K562 (cell line): Measurements from ENCODE around the gene CERS4. TPM values are rescaled to one million over a fixed set of nuclear protein-coding genes. Genes with fewer than 3 reads are reported as not detected.
A peak's percentile ranks its signal among the peaks of the same experiment; 100 is the strongest.

Source experiments
- ATAC-seq: fragments of 200-7000 bp; cut with Tn5 transposase; 3 replicates; pipeline ENCODE4 v1.9.1; 2020; ENCODE audit warnings: moderate library complexity
- BruUV-seq: library from RNA; stranded (reverse); fragments of 400-500 nt; replicated peaks from 2 replicates; lab custom pipeline; 2021; lab: Mats Ljungman, UMichigan
- CTCF ChIA-PET: fragments of 300-600 bp; formaldehyde crosslinking; extraction: SDS; loops from one replicate; lab custom pipeline; 2021; ENCODE audit warnings: low intra/inter-chr PET ratio; lab: Yijun Ruan, JAX
- POLR2A ChIA-PET: fragments of 300-600, 350-650 bp; sonication (Branson Sonifier 250); formaldehyde crosslinking; extraction: SDS; loops from one replicate; lab custom pipeline; 2021; ENCODE audit warnings: antibody characterized with exemption, inconsistent platforms; lab: Yijun Ruan, JAX
- DNase-seq, 4 experiments: peaks; one replicate each; pipeline versions ENCODE4 v3.0.0 to v3.0.0-alpha.2; 2011 to 2018; ENCODE audit warnings: low spot score in 3 of 4, mixed read lengths in 3 of 4; ENCODE audit errors: extremely low read depth in 1 of 4
- FAIRE-seq: peaks from 2 replicates; lab custom pipeline; 2011; peaks lifted over from hg19 to GRCh38; lab: Jason Lieb, UNC
- H2AFZ ChIP-seq: 2 replicates; pipeline ENCODE4 v1.6.0; 2011; ENCODE audit warnings: low read depth, low read length, control low read depth, inconsistent platforms
- H3K27ac ChIP-seq: fragments of 200-600 bp; 3 replicates; pipeline ENCODE4 v1.8.0; 2011; ENCODE audit warnings: low read depth, mild to moderate bottlenecking, control low read depth, inconsistent platforms, low read length, moderate library complexity, mixed read lengths; ENCODE audit errors: extremely low read depth
- H3K27me3 ChIP-seq, 2 experiments: fragments of 300-600 bp in 1 of 2; 2 replicates in 1 of 2; 3 replicates in 1 of 2; pipeline versions ENCODE4 v1.6.0 to v1.8.0; 2011; ENCODE audit warnings: inconsistent platforms in 2 of 2, low read length in 2 of 2, mild to moderate bottlenecking in 1 of 2, mixed read lengths in 1 of 2, moderate library complexity in 1 of 2; ENCODE audit not compliant: control insufficient read depth in 2 of 2, insufficient read depth in 2 of 2
- H3K36me3 ChIP-seq: fragments of 300-600 bp; 3 replicates; pipeline ENCODE4 v1.8.0; 2011; ENCODE audit warnings: mild to moderate bottlenecking, low read length, inconsistent platforms; ENCODE audit not compliant: control insufficient read depth, insufficient read depth
- H3K4me1 ChIP-seq, 2 experiments: fragments of 200-600 bp in 1 of 2; replicated peaks in 1 of 2; 2 replicates in 1 of 2; 3 replicates in 1 of 2; pipeline versions ENCODE4 v1.5.1 to v1.8.0; 2011; ENCODE audit warnings: inconsistent platforms in 2 of 2, low read length in 2 of 2, mild to moderate bottlenecking in 1 of 2, mixed read lengths in 1 of 2, moderate library complexity in 1 of 2; ENCODE audit not compliant: control insufficient read depth in 2 of 2, insufficient read depth in 2 of 2
- H3K4me2 ChIP-seq: 2 replicates; pipeline ENCODE4 v1.6.1; 2011; ENCODE audit warnings: low read length, control low read depth, inconsistent platforms, mixed read lengths; ENCODE audit not compliant: insufficient read depth
- H3K4me3 ChIP-seq: fragments of 200-600 bp; sonication (generic), shearing (Covaris generic); 2 replicates; pipeline ENCODE4 v1.5.1; 2016; ENCODE audit warnings: control low read depth, inconsistent platforms
- H3K79me2 ChIP-seq: fragments of 200-600 bp; 3 replicates; pipeline ENCODE4 v1.8.0; 2011; ENCODE audit warnings: low read length, inconsistent platforms; ENCODE audit not compliant: control insufficient read depth, insufficient read depth
- H3K9ac ChIP-seq, 2 experiments: 2 replicates each; pipeline versions ENCODE4 v1.6.0 to v1.6.1; 2011; ENCODE audit warnings: low read depth in 2 of 2, low read length in 2 of 2, control low read depth in 1 of 2, inconsistent platforms in 1 of 2, mild to moderate bottlenecking in 1 of 2, mixed read lengths in 1 of 2; ENCODE audit not compliant: insufficient read depth in 1 of 2
- H3K9me1 ChIP-seq: one replicate; pipeline ENCODE4 v1.6.0; 2011; ENCODE audit warnings: inconsistent platforms, mild to moderate bottlenecking, low read length, moderate library complexity; ENCODE audit not compliant: control insufficient read depth, insufficient read depth
- H3K9me3 ChIP-seq: replicated peaks from 2 replicates; pipeline ENCODE4 v1.5.1; 2011; ENCODE audit warnings: low read depth, low read length, inconsistent platforms; ENCODE audit not compliant: control insufficient read depth, insufficient read depth
- H4K20me1 ChIP-seq: replicated peaks from 2 replicates; pipeline ENCODE4 v1.6.1; 2011; ENCODE audit warnings: low read length, inconsistent platforms, mixed read lengths; ENCODE audit not compliant: control insufficient read depth, insufficient read depth
- CBX1 ChIP-seq: sonication (generic); IDR thresholded peaks from 2 replicates; pipeline ENCODE4 v1.6.1; 2016; ENCODE audit warnings: antibody characterized with exemption, low read depth, mild to moderate bottlenecking
- CC2D1A ChIP-seq: fragments of 450-650 bp; IDR thresholded peaks from 2 replicates; pipeline ENCODE4 v1.6.1; 2017; ENCODE audit warnings: mild to moderate bottlenecking
- HDAC2 ChIP-seq: fragments of 450-650 bp; IDR thresholded peaks from 2 replicates; pipeline ENCODE4 v1.6.1; 2016; ENCODE audit warnings: mild to moderate bottlenecking
- HMG20A ChIP-seq: fragments of 450-650 bp; formaldehyde crosslinking; conservative IDR thresholded peaks from 2 replicates; pipeline ENCODE4 v1.4.0; 2020; ENCODE audit warnings: mild to moderate bottlenecking, mixed read lengths
- ID3 ChIP-seq, 2 experiments: fragments of 250-450 bp in 1 of 2; fragments of 450-650 bp in 1 of 2; sonication (Bioruptor Pico) in 1 of 2; IDR thresholded peaks; 2 replicates each; pipeline versions ENCODE4 v1.6.1 to v1.8.0; 2016 to 2021; ENCODE audit warnings: mild to moderate bottlenecking in 2 of 2, moderate library complexity in 2 of 2, missing compliant biosample characterization in 1 of 2, missing genetic modification characterization in 1 of 2
- KDM1A ChIP-seq, 2 experiments: fragments of 450-650 bp; IDR thresholded peaks; 2 replicates each; pipeline ENCODE4 v1.6.1; 2016; ENCODE audit warnings: mild to moderate bottlenecking in 2 of 2
- MTF1 ChIP-seq: fragments of 250-450 bp; sonication (Bioruptor Pico); IDR thresholded peaks from 2 replicates; pipeline ENCODE4 v1.9.0; 2021; ENCODE audit warnings: moderate library complexity, mild to moderate bottlenecking, inconsistent platforms, borderline replicate concordance
- NKRF ChIP-seq: fragments of 450-650 bp; IDR thresholded peaks from 2 replicates; pipeline ENCODE4 v1.6.1; 2016; ENCODE audit warnings: borderline replicate concordance
- POLR2B ChIP-seq: fragments of 450-650 bp; IDR thresholded peaks from 2 replicates; pipeline ENCODE4 v1.6.1; 2018; ENCODE audit warnings: low read depth; ENCODE audit not compliant: partially characterized antibody
- RBM25 ChIP-seq: fragments of 200-400 bp; formaldehyde crosslinking; IDR thresholded peaks from 2 replicates; pipeline ENCODE4 v1.6.1; 2018; ENCODE audit warnings: low read length, low read depth, moderate library complexity; ENCODE audit not compliant: severe bottlenecking
- RREB1 ChIP-seq: fragments of 250-450 bp; sonication (Bioruptor Pico); IDR thresholded peaks from 2 replicates; pipeline ENCODE4 v1.4.0; 2020
- SMAD2 ChIP-seq: fragments of 150-350 bp; IDR thresholded peaks from 2 replicates; pipeline ENCODE4 v1.6.1; 2014; ENCODE audit warnings: low read depth, mild to moderate bottlenecking, low read length
- SMARCA5 ChIP-seq: fragments of 450-650 bp; IDR thresholded peaks from 2 replicates; pipeline ENCODE4 v1.6.1; 2016
- TGIF2 ChIP-seq: sonication (generic); formaldehyde crosslinking; IDR thresholded peaks from 2 replicates; pipeline ENCODE4 v1.8.1; 2022; ENCODE audit warnings: mild to moderate bottlenecking, missing genetic modification reagents, moderate library complexity
- ZFP36 ChIP-seq: fragments of 150-350 bp; IDR thresholded peaks from 2 replicates; pipeline ENCODE4 v1.6.1; 2018; ENCODE audit warnings: low read length, low read depth; ENCODE audit not compliant: partially characterized antibody
- WGBS: fragments of 100-300 bp; shearing (Covaris generic); methylation state at CpG from one replicate; pipeline ENCODE4 v1.1.6; 2016; ENCODE audit warnings: low coverage, mixed read lengths; ENCODE audit not compliant: insufficient coverage; ENCODE audit errors: missing lambda C conversion rate; 5-methylcytosine and 5-hydroxymethylcytosine counted together
- in situ Hi-C: fragments of 300-500 bp; cut with MboI; formaldehyde crosslinking; loops from 4 replicates; pipeline ENCODE4 v1.15.0; 2018; ENCODE audit warnings: inconsistent platforms, mixed read lengths
- intact Hi-C: fragments of 100-400 bp; cut with micrococcal nuclease; formaldehyde crosslinking; loops from 2 replicates; pipeline ENCODE4 v1.14.2; 2022
- polyA plus RNA-seq, 8 experiments: library from polyadenylated mRNA; depleted of rRNA in 4 of 8; stranded (reverse) in 5 of 8; unstranded in 3 of 8; fragments of >200 nt; fragmentation: Nextera tagmentation in 2 of 8; fragmentation: Illumina TruSeq in 1 of 8; extraction: Ambion mirVana in 2 of 8; extraction: Trizol in 1 of 8; gene quantifications; 2 replicates each; pipeline versions ENCODE4 v1.2.1 to v1.2.3, GENCODE V29; 2011 to 2014; ENCODE audit warnings: inconsistent platforms in 1 of 8, missing spikeins in 1 of 8
- total RNA-seq, 7 experiments: library from RNA; depleted of rRNA in 6 of 7; stranded (reverse); fragments of >200 nt in 6 of 7; fragmentation: Illumina TruSeq in 2 of 7; extraction: Trizol in 2 of 7; gene quantifications; 2 replicates each; pipeline versions ENCODE4 v1.2.1 to v1.2.3, GENCODE V29; 2011 to 2021; ENCODE audit warnings: low replicate concordance in 1 of 7

The CERS4 gene
- total and polyA plus RNA-seq, 9 of the 15 experiments (the other 6 are each of a cell fraction or from before 2014, with no cell fraction given), result 0.14 to 4.4 (median 2.9) TPM; not detected in 1

- CTCF ChIA-PET, result interaction anchor here (3.8 kb wide), 1 partner anchor 92 kb away, joined by 63 read pairs; no protein-coding TSS in a partner anchor
- no peak overlapping the region for H3K4me2 ChIP-seq
- no peaks in the 10 kb centered on the region for H3K36me3 ChIP-seq
- intact Hi-C loops, result loop anchor here (10.0 kb wide), 1 partner anchor 236 kb away; no protein-coding TSS in a partner anchor
- H3K4me1 ChIP-seq, result peaks cover 6 to 25% of the 10 kb centered on the region in 2 experiments; a peak in 4 of 5 replicates
- no peaks in the 10 kb centered on the region for H3K79me2 ChIP-seq
- DNase-seq, result no peak
- POLR2A ChIA-PET, result interaction anchor here (0.6 to 1.2 kb wide), 4 partner anchors 92 to 815 kb away, joined by 3 to 4 read pairs (median 4); no protein-coding TSS in a partner anchor
- H3K27me3 ChIP-seq, result no peaks in the 10 kb centered on the region
- H4K20me1 ChIP-seq, result no peaks in the 10 kb centered on the region; the same call in 1 of the 2 replicates
- no TSS peak for BruUV-seq
- H3K27ac ChIP-seq, result no peak overlapping the region
- no peaks in the 10 kb centered on the region for H3K9me1 ChIP-seq
- no peak overlapping the region for H2AFZ ChIP-seq
- H3K9me3 ChIP-seq, result no peaks in the 10 kb centered on the region
- no peak overlapping the region for H3K9ac ChIP-seq
- H3K4me3 ChIP-seq, result no peak overlapping the region
- no peak for ATAC-seq
- in situ Hi-C loops, result loop anchor here (5.0 kb wide), 3 partner anchors 93 to 303 kb away; no protein-coding TSS in a partner anchor
- no peak for FAIRE-seq
- 25% methylated on average over 7 of the region's 7 CpGs for WGBS
- peak; percentile 91 for TF ChIP-seq SMARCA5
- no peak for TF ChIP-seq TGIF2
- TF ChIP-seq RBM25, result peak; percentile 78
- TF ChIP-seq CBX1, result peak; percentile 74; the same call in 1 of the 2 replicates
- TF ChIP-seq CC2D1A, result 0 out of 2 replicates have a peak, but pooled peaks have one; percentile 12
- peak; percentile 87 for TF ChIP-seq ZFP36
- no peak for TF ChIP-seq RREB1 (CRISPR knock-in tag)
- TF ChIP-seq KDM1A (IDR thresholded peaks at IDR 0.05), result peak; percentile 67 to 88
- no peak for TF ChIP-seq NKRF
- peak; percentile 85 for TF ChIP-seq HDAC2
- TF ChIP-seq SMAD2, result no peak
- no peak for TF ChIP-seq HMG20A (CRISPR knock-in tag)
- no peak for TF ChIP-seq MTF1
- TF ChIP-seq ID3 (CRISPR knock-in tag; IDR thresholded peaks at IDR 0.05), result no peak
- 0 out of 2 replicates have a peak, but pooled peaks have one; percentile 21 for TF ChIP-seq ID3 (tag; IDR thresholded peaks at IDR 0.05)
- TF ChIP-seq POLR2B, result no peak
Observed at GRCh38 chr19:8250596-8250995, 41.4 kb downstream of the CERS4 start.
